Measurements from ENCODE around the gene WASF3. TPM values are rescaled to one million over a fixed set of nuclear protein-coding genes. Genes with fewer than 3 reads are reported as not detected.

Gene WASF3
- total RNA-seq, 1 experiment from 2014 or later: 2.6 TPM

- no TSS peak for BruUV-seq (replicated peaks)
- Histone ChIP-seq H3K36me3 (ENCODE audit: low read depth, low read length) (no peaks in the 10 kb centered on the region), H2AFZ (ENCODE audit: low read length) (no peak overlapping the region), H3K79me2 (ENCODE audit: low read length) (no peaks in the 10 kb centered on the region), H3K27ac (ENCODE audit: low read length) (no peak overlapping the region), H3K4me1 (ENCODE audit: insufficient read depth, low read length) (no peaks in the 10 kb centered on the region), H3K27me3 (ENCODE audit: low read length) (peaks cover 16% of the 10 kb centered on the region), H3K9ac (ENCODE audit: low read length) (no peak overlapping the region), H3K9me2 (replicated peaks; ENCODE audit: low read length) (no peaks in the 10 kb centered on the region), H3K9me3 (ENCODE audit: low read length) (no peaks in the 10 kb centered on the region), H4K20me1 (ENCODE audit: low read length) (no peaks in the 10 kb centered on the region), H3K4me2 (ENCODE audit: low read length) (no peak overlapping the region), H3F3A (ENCODE audit: low read length, unreplicated experiment) (no peaks in the 10 kb centered on the region), H3K4me3 (ENCODE audit: low read length) (no peak overlapping the region)
- intact Hi-C loops (cut with micrococcal nuclease): no loop called here
- no peak for TF ChIP-seq EZH2phosphoT487 (IDR thresholded peaks at IDR 0.05; ENCODE audit: borderline replicate concordance, low read length)
- TF ChIP-seq CTCF (conservative IDR thresholded peaks at IDR 0.05; ENCODE audit: low read depth, low read length): no peak
- TF ChIP-seq EZH2 (IDR thresholded peaks at IDR 0.05; ENCODE audit: low read length, unreplicated experiment): no peak
- DNase-seq (no peak), ATAC-seq (no peak)
- ChIA-PET POLR2A (ENCODE audit: unreplicated experiment) (no interaction called here), CTCF (no interaction called here)
Measured at GRCh38 chr13:26727122-26727521, 169.6 kb downstream of the WASF3 start.

- H2AFZ ChIP-seq (ENCODE audit: low read length): no peak overlapping the region
- ChIA-PET POLR2A (ENCODE audit: unreplicated experiment) (no interaction called here), CTCF (no interaction called here)
- H3K4me1 ChIP-seq (ENCODE audit: insufficient read depth, low read length): no peaks in the 10 kb centered on the region
- H3K9ac ChIP-seq (ENCODE audit: low read length): no peak overlapping the region
- no peaks in the 10 kb centered on the region for H3K79me2 ChIP-seq (ENCODE audit: low read length)
- DNase-seq (peak; percentile 56), ATAC-seq (0 out of 2 replicates have a peak, but pooled peaks have one; percentile 22)
- no peaks in the 10 kb centered on the region for H4K20me1 ChIP-seq (ENCODE audit: low read length)
- no TSS peak for BruUV-seq (replicated peaks)
- intact Hi-C loops (cut with micrococcal nuclease): no loop called here
- H3K9me2 ChIP-seq (replicated peaks; ENCODE audit: low read length): no peaks in the 10 kb centered on the region
- no peaks in the 10 kb centered on the region for H3K36me3 ChIP-seq (ENCODE audit: low read depth, low read length)
- H3K27me3 ChIP-seq (ENCODE audit: low read length): peaks cover 11% of the 10 kb centered on the region
- H3K27ac ChIP-seq (ENCODE audit: low read length): no peak overlapping the region
- H3F3A ChIP-seq (ENCODE audit: low read length, unreplicated experiment): no peaks in the 10 kb centered on the region
- TF ChIP-seq CTCF (conservative IDR thresholded peaks at IDR 0.05; ENCODE audit: low read depth, low read length) (no peak), EZH2 (IDR thresholded peaks at IDR 0.05; ENCODE audit: low read length, unreplicated experiment) (no peak), EZH2phosphoT487 (IDR thresholded peaks at IDR 0.05; ENCODE audit: borderline replicate concordance, low read length) (no peak)
- H3K9me3 ChIP-seq (ENCODE audit: low read length): no peaks in the 10 kb centered on the region
- no peak overlapping the region for H3K4me3 ChIP-seq (ENCODE audit: low read length)
- H3K4me2 ChIP-seq (ENCODE audit: low read length): no peak overlapping the region
Measured at GRCh38 chr13:26727633-26728032, 170.2 kb downstream of the WASF3 start.

GRCh38 chr13:26735677-26736076 is 178.2 kb downstream of the WASF3 start:
- H4K20me1 ChIP-seq (ENCODE audit: low read length): no peaks in the 10 kb centered on the region
- no peak overlapping the region for H2AFZ ChIP-seq (ENCODE audit: low read length)
- no peaks in the 10 kb centered on the region for H3K9me2 ChIP-seq (replicated peaks; ENCODE audit: low read length)
- no peaks in the 10 kb centered on the region for H3K4me1 ChIP-seq (ENCODE audit: insufficient read depth, low read length)
- H3K79me2 ChIP-seq (ENCODE audit: low read length): no peaks in the 10 kb centered on the region
- no peaks in the 10 kb centered on the region for H3F3A ChIP-seq (ENCODE audit: low read length, unreplicated experiment)
- intact Hi-C loops (cut with micrococcal nuclease): no loop called here
- no peaks in the 10 kb centered on the region for H3K36me3 ChIP-seq (ENCODE audit: low read depth, low read length)
- POLR2A ChIA-PET (ENCODE audit: unreplicated experiment): no interaction called here
- no peak for ATAC-seq
- H3K4me2 ChIP-seq (ENCODE audit: low read length): no peak overlapping the region
- H3K9me3 ChIP-seq (ENCODE audit: low read length): no peaks in the 10 kb centered on the region
- no TSS peak for BruUV-seq (replicated peaks)
- no peak for DNase-seq
- TF ChIP-seq CTCF (conservative IDR thresholded peaks at IDR 0.05; ENCODE audit: low read depth, low read length) (no peak), EZH2 (IDR thresholded peaks at IDR 0.05; ENCODE audit: low read length, unreplicated experiment) (no peak), EZH2phosphoT487 (IDR thresholded peaks at IDR 0.05; ENCODE audit: borderline replicate concordance, low read length) (no peak)
- no peak overlapping the region for H3K4me3 ChIP-seq (ENCODE audit: low read length)
- peaks cover 33% of the 10 kb centered on the region; the same call in 1 of the 2 replicates for H3K27me3 ChIP-seq (ENCODE audit: low read length)
- no peak overlapping the region for H3K9ac ChIP-seq (ENCODE audit: low read length)
- H3K27ac ChIP-seq (ENCODE audit: low read length): no peak overlapping the region
- CTCF ChIA-PET: no interaction called here

Other genes starting within 250 kb of the WASF3 start
- gene GPR12, start 203.1 kb downstream of the WASF3 start, total RNA-seq (2014; rRNA removed): not detected in 2 replicates

All from PC-3 (cell line).